ENCODE results near the gene HELB.
"Not testable (repeated sequence)": the region's sequence is repeated elsewhere in the genome, so short reads cannot be mapped to it uniquely, and the experiment has no call there.

Gene HELB

GRCh38 chr12:66303316-66303804, 1.1 kb downstream of the HELB start:
- DNase-seq (ENCODE audit: low read depth in 2 of 2), result not testable (repeated sequence)

GRCh38 chr12:66304296-66304900, 2.1 kb downstream of the HELB start:
- no peak for DNase-seq (ENCODE audit: low read depth in 2 of 2)

- DNase-seq (ENCODE audit: low read depth in 2 of 2), result no peak
Measured at GRCh38 chr12:66309606-66310005, 7.3 kb downstream of the HELB start.

- DNase-seq (ENCODE audit: low read depth in 2 of 2), result no peak
Measured at GRCh38 chr12:66312189-66312588, 9.9 kb downstream of the HELB start.

- no peak for DNase-seq (ENCODE audit: low read depth in 2 of 2)
Measured at GRCh38 chr12:66314278-66314677, 12.0 kb downstream of the HELB start.

GRCh38 chr12:66319266-66319954, 17.1 kb downstream of the HELB start:
- DNase-seq (ENCODE audit: low read depth in 2 of 2), result no peak

GRCh38 chr12:66320996-66321395, 18.7 kb downstream of the HELB start:
- no peak for DNase-seq (ENCODE audit: low read depth in 2 of 2)

GRCh38 chr12:66321435-66321834, 19.1 kb downstream of the HELB start:
- no peak for DNase-seq (ENCODE audit: low read depth in 2 of 2)

- no peak for DNase-seq (ENCODE audit: low read depth in 2 of 2)
Measured at GRCh38 chr12:66323017-66323416, 20.7 kb downstream of the HELB start.

GRCh38 chr12:66329941-66330340, 27.6 kb downstream of the HELB start:
- no peak for DNase-seq (ENCODE audit: low read depth in 2 of 2)

GRCh38 chr12:66331016-66331415, 28.7 kb downstream of the HELB start:
- no peak for DNase-seq (ENCODE audit: low read depth in 2 of 2)

GRCh38 chr12:66331814-66332213, 29.5 kb downstream of the HELB start:
- no peak for DNase-seq (ENCODE audit: low read depth in 2 of 2)

GRCh38 chr12:66335746-66336145, 33.5 kb downstream of the HELB start:
- DNase-seq (ENCODE audit: low read depth in 2 of 2), result no peak

GRCh38 chr12:66337381-66338010, 35.2 kb downstream of the HELB start:
- DNase-seq (ENCODE audit: low read depth in 2 of 2), result no peak

- DNase-seq (ENCODE audit: low read depth in 2 of 2), result no peak
Measured at GRCh38 chr12:66340131-66340530, 37.8 kb downstream of the HELB start.

- DNase-seq (ENCODE audit: low read depth in 2 of 2), result no peak
Measured at GRCh38 chr12:66341126-66341525, 38.8 kb downstream of the HELB start.

- no peak for DNase-seq (ENCODE audit: low read depth in 2 of 2)
Measured at GRCh38 chr12:66345212-66345611, 42.9 kb downstream of the HELB start.

GRCh38 chr12:66345956-66346355, 43.7 kb downstream of the HELB start:
- DNase-seq (ENCODE audit: low read depth in 2 of 2), result no peak

GRCh38 chr12:66351301-66351700, 49.0 kb downstream of the HELB start:
- DNase-seq (ENCODE audit: low read depth in 2 of 2), result no peak

- DNase-seq (ENCODE audit: low read depth in 2 of 2), result no peak
Measured at GRCh38 chr12:66352197-66352596, 49.9 kb downstream of the HELB start.

GRCh38 chr12:66352899-66353298, 50.6 kb downstream of the HELB start:
- DNase-seq (ENCODE audit: low read depth in 2 of 2), result no peak

GRCh38 chr12:66354291-66354690, 52.0 kb downstream of the HELB start:
- no peak for DNase-seq (ENCODE audit: low read depth in 2 of 2)

- DNase-seq (ENCODE audit: low read depth in 2 of 2), result no peak
Measured at GRCh38 chr12:66359300-66359699, 57.0 kb downstream of the HELB start.
